Osteocyte (in vitro differentiated cells): ENCODE measurements around the gene BAX. TPM values are rescaled to one million over a fixed set of nuclear protein-coding genes. Genes with fewer than 3 reads are reported as not detected.
A peak's percentile ranks its signal among the peaks of the same experiment; 100 is the strongest.
"Not testable (repeated sequence)": the region's sequence is repeated elsewhere in the genome, so short reads cannot be mapped to it uniquely, and the experiment has no call there.

ENCODE experiments used
- DNase-seq: peaks from one replicate; pipeline ENCODE4 v3.0.0; 2021; ENCODE audit warnings: mixed read lengths; ENCODE audit not compliant: unreplicated experiment; ENCODE audit errors: extremely low spot score
- H3K27ac Mint-ChIP-seq: one replicate; pipeline ENCODE4 v1.8.0; 2021; ENCODE audit warnings: mild to moderate bottlenecking, mixed read lengths; ENCODE audit not compliant: unreplicated experiment
- H3K27me3 Mint-ChIP-seq: one replicate; pipeline ENCODE4 v1.8.0; 2021; ENCODE audit warnings: mixed read lengths; ENCODE audit not compliant: unreplicated experiment
- H3K36me3 Mint-ChIP-seq: one replicate; pipeline ENCODE4 v1.8.0; 2021; ENCODE audit warnings: mixed read lengths; ENCODE audit not compliant: unreplicated experiment
- H3K4me1 Mint-ChIP-seq: one replicate; pipeline ENCODE4 v1.8.0; 2021; ENCODE audit warnings: mixed read lengths; ENCODE audit not compliant: unreplicated experiment
- H3K4me3 Mint-ChIP-seq: one replicate; pipeline ENCODE4 v1.8.0; 2021; ENCODE audit warnings: mild to moderate bottlenecking, moderate library complexity, mixed read lengths; ENCODE audit not compliant: unreplicated experiment
- H3K9me3 Mint-ChIP-seq: one replicate; pipeline ENCODE4 v1.8.0; 2021; ENCODE audit warnings: mixed read lengths; ENCODE audit not compliant: unreplicated experiment
- CTCF ChIP-seq: fragments of 200-600 bp; sonication (generic); IDR thresholded peaks from 2 replicates; pipeline ENCODE4 v1.5.0; 2021; ENCODE audit warnings: antibody characterized with exemption, mild to moderate bottlenecking, moderate library complexity
- total RNA-seq: library from RNA; stranded (reverse); gene quantifications from 2 replicates; pipeline ENCODE4 v1.2.1, GENCODE V29; 2021

BAX gene
- total RNA-seq, 1 donor from 2014 or later = 154 TPM

- DNase-seq = no peak
- no peak for TF ChIP-seq CTCF
- no peak overlapping the region for H3K27ac Mint-ChIP-seq
- H3K36me3 Mint-ChIP-seq = peaks cover 31% of the 10 kb centered on the region
- no peak overlapping the region for H3K4me3 Mint-ChIP-seq
- no peaks in the 10 kb centered on the region for H3K27me3 Mint-ChIP-seq
- H3K9me3 Mint-ChIP-seq = no peaks in the 10 kb centered on the region
- no peaks in the 10 kb centered on the region for H3K4me1 Mint-ChIP-seq
Measured at GRCh38 chr19:48918801-48919247, 35.9 kb upstream of the BAX start.

GRCh38 chr19:48919271-48919670, 35.4 kb upstream of the BAX start:
- not testable (repeated sequence) for H3K27ac Mint-ChIP-seq, H3K4me1 Mint-ChIP-seq, H3K4me3 Mint-ChIP-seq, DNase-seq, H3K9me3 Mint-ChIP-seq, H3K27me3 Mint-ChIP-seq
- peaks cover 29% of the 10 kb centered on the region for H3K36me3 Mint-ChIP-seq

GRCh38 chr19:48920949-48921348, 33.7 kb upstream of the BAX start:
- no peak for TF ChIP-seq CTCF
- Mint-ChIP-seq H3K9me3 (no peaks in the 10 kb centered on the region), H3K4me3 (no peak overlapping the region), H3K4me1 (peaks cover 2% of the 10 kb centered on the region), H3K27me3 (no peaks in the 10 kb centered on the region), H3K36me3 (peaks cover 22% of the 10 kb centered on the region), H3K27ac (no peak overlapping the region)
- no peak for DNase-seq

- no peak overlapping the region for H3K4me3 Mint-ChIP-seq
- H3K4me1 Mint-ChIP-seq = peaks cover 6% of the 10 kb centered on the region
- TF ChIP-seq CTCF = no peak
- no peaks in the 10 kb centered on the region for H3K27me3 Mint-ChIP-seq
- no peak overlapping the region for H3K27ac Mint-ChIP-seq
- no peak for DNase-seq
- peaks cover 20% of the 10 kb centered on the region for H3K36me3 Mint-ChIP-seq
- no peaks in the 10 kb centered on the region for H3K9me3 Mint-ChIP-seq
Measured at GRCh38 chr19:48921721-48922500, 32.8 kb upstream of the BAX start.

- peak overlapping the region; percentile 16 for H3K27ac Mint-ChIP-seq
- H3K36me3 Mint-ChIP-seq = peaks cover 18% of the 10 kb centered on the region
- H3K4me1 Mint-ChIP-seq = peaks cover 8% of the 10 kb centered on the region
- no peaks in the 10 kb centered on the region for H3K9me3 Mint-ChIP-seq
- H3K4me3 Mint-ChIP-seq = no peak overlapping the region
- DNase-seq = no peak
- TF ChIP-seq CTCF = no peak
- no peaks in the 10 kb centered on the region for H3K27me3 Mint-ChIP-seq
Measured at GRCh38 chr19:48922548-48923490, 31.9 kb upstream of the BAX start.
